Measurements from ENCODE around the gene SIL1.
"Not testable (repeated sequence)": the region's sequence is repeated elsewhere in the genome, so short reads cannot be mapped to it uniquely, and the experiment has no call there.

Gene SIL1

GRCh38 chr5:139061856-139062255, 136.3 kb downstream of the SIL1 start:
- TF ChIP-seq, protein P1, sequence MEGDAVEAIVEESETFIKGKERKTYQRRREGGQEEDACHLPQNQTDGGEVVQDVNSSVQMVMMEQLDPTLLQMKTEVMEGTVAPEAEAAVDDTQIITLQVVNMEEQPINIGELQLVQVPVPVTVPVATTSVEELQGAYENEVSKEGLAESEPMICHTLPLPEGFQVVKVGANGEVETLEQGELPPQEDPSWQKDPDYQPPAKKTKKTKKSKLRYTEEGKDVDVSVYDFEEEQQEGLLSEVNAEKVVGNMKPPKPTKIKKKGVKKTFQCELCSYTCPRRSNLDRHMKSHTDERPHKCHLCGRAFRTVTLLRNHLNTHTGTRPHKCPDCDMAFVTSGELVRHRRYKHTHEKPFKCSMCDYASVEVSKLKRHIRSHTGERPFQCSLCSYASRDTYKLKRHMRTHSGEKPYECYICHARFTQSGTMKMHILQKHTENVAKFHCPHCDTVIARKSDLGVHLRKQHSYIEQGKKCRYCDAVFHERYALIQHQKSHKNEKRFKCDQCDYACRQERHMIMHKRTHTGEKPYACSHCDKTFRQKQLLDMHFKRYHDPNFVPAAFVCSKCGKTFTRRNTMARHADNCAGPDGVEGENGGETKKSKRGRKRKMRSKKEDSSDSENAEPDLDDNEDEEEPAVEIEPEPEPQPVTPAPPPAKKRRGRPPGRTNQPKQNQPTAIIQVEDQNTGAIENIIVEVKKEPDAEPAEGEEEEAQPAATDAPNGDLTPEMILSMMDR (IDR thresholded peaks at IDR 0.05; ENCODE audit: control extremely low read depth, extremely low read depth, low read depth, missing control alignments), result no peak
- DNase-seq (ENCODE audit: extremely low spot score), result no peak
- CTCF ChIA-PET, result interaction anchor here (1.0 kb wide), 1 partner anchor 51 kb away, joined by 3 read pairs; no protein-coding TSS in a partner anchor
- POLR2A ChIA-PET, result no interaction called here

DNA sequence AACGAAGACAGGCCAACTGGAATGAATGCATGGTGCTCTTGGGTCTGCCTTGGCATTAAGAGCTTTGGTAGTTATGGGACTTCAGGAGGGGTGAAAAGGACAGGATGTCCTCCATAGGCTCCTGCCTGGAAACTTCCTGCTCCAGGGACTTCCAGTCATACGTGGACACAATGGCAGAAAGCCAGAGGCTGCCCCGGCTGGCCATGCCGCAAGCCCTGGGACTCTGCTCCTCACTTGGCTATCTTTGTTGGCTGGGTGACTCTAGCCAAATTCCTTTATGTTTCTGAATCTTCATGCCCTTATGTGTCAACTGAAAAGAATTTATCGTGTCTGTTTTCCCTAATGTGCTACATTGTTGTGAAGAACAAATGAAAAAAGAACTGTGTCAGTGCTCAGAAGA, 136.9 kb downstream of the SIL1 start:
- ChIA-PET CTCF (interaction anchor here (1.0 kb wide), 1 partner anchor 50 kb away, joined by 3 read pairs; no protein-coding TSS in a partner anchor), POLR2A (no interaction called here)
- TF ChIP-seq, protein P1 (IDR thresholded peaks at IDR 0.05; ENCODE audit: control extremely low read depth, extremely low read depth, low read depth, missing control alignments), result no peak
- no peak for DNase-seq (ENCODE audit: extremely low spot score)

DNA sequence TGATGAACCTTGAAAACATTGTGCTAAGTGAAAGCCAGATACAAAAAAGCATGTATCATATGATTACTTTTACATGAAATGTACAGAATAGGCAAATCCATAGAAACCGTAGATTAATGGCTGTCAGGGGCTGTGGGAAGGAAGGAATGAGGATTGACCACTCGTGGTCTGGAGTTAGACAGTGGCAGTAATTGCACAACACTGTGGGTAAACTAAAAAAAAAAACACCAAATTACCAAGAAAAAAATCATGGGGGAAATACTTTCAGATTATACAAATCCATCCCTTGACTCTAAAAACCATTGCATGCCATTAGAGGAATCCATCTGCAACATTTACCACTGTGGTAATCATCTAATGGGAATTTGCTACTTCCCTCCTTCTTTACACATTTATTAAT, 140.0 kb downstream of the SIL1 start:
- DNase-seq (ENCODE audit: extremely low spot score), result no peak
- ChIA-PET CTCF (no interaction called here), POLR2A (no interaction called here)
- TF ChIP-seq, protein P1 (IDR thresholded peaks at IDR 0.05; ENCODE audit: control extremely low read depth, extremely low read depth, low read depth, missing control alignments), result no peak

- POLR2A ChIA-PET; DNase-seq (ENCODE audit: extremely low spot score); CTCF ChIA-PET: not testable (repeated sequence)
Observed at GRCh38 chr5:139057045-139057939, 140.9 kb downstream of the SIL1 start.

GRCh38 chr5:139052975-139053374, 145.2 kb downstream of the SIL1 start:
- ChIA-PET CTCF (no interaction called here), POLR2A (no interaction called here)
- no peak for DNase-seq (ENCODE audit: extremely low spot score)
- TF ChIP-seq, protein P1 (IDR thresholded peaks at IDR 0.05; ENCODE audit: control extremely low read depth, extremely low read depth, low read depth, missing control alignments), result no peak

- TF ChIP-seq, protein P1 (IDR thresholded peaks at IDR 0.05; ENCODE audit: control extremely low read depth, extremely low read depth, low read depth, missing control alignments), result no peak
- DNase-seq (ENCODE audit: extremely low spot score), result no peak
- POLR2A ChIA-PET, result no interaction called here
- CTCF ChIA-PET, result interaction anchor here (0.8 to 1.0 kb wide), 2 partner anchors 12 to 14 kb away, joined by 3 read pairs; no protein-coding TSS in a partner anchor
Observed at GRCh38 chr5:139051392-139051791, 146.8 kb downstream of the SIL1 start.

DNA sequence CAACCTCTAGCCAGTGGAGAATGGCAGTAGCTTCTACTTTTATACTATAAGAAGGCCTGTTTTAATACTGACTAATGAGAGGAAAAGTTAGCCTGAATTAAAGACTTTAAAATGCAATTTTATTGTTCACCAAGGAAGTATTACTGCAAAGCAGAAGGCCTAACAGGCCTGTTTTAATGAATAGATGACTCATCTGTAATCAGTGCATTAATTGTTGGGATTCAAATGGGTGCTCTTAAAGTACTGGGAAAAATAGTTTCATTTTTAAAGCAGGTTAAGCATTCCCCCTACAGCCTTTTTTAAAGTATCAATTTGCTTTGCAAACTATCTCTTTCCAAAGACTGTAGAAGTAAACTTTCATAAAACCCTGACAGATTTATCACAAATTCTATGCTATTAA, 147.7 kb downstream of the SIL1 start:
- CTCF ChIA-PET, result interaction anchor here (1.0 kb wide), 1 partner anchor 15 kb away, joined by 3 read pairs; no protein-coding TSS in a partner anchor
- POLR2A ChIA-PET, result no interaction called here
- DNase-seq (ENCODE audit: extremely low spot score), result no peak
- TF ChIP-seq, protein P1 (IDR thresholded peaks at IDR 0.05; ENCODE audit: control extremely low read depth, extremely low read depth, low read depth, missing control alignments), result no peak
